Panc1 (cell line): ENCODE results near the gene SYTL1. TPM values are rescaled to one million over a fixed set of nuclear protein-coding genes. Genes with fewer than 3 reads are reported as not detected.

Experiments
- ATAC-seq: fragments of 200-7000 bp; cut with Tn5 transposase; 2 replicates; pipeline ENCODE4 v1.9.1; 2020; ENCODE audit warnings: mild to moderate bottlenecking, moderate library complexity
- BruUV-seq: library from RNA; stranded (reverse); fragments of 400-500 nt; replicated peaks from 2 replicates; lab custom pipeline; 2021; lab: Mats Ljungman, UMichigan
- CTCF ChIA-PET: fragments of 300-600 bp; sonication (Branson Sonifier 250); formaldehyde crosslinking; loops from one replicate; lab custom pipeline; 2022; ENCODE audit warnings: antibody characterized with exemption; lab: Charles Lee
- POLR2A ChIA-PET: fragments of 300-600 bp; sonication (Branson Sonifier 250); formaldehyde crosslinking; loops from one replicate; lab custom pipeline; 2022; ENCODE audit warnings: antibody characterized with exemption; lab: Charles Lee
- DNase-seq: peaks from one replicate; pipeline ENCODE4 v3.0.0-alpha.2; 2010; ENCODE audit warnings: low read depth, low spot score
- H3K27ac ChIP-seq: 2 replicates; pipeline ENCODE4 v1.5.1; 2011; ENCODE audit warnings: mild to moderate bottlenecking, low read length, inconsistent platforms
- H3K27me3 ChIP-seq: fragments of 200-500 bp; sonication (Bioruptor generic); 2 replicates; pipeline ENCODE4 v1.6.0; 2014; ENCODE audit warnings: low read length, inconsistent platforms; ENCODE audit not compliant: control insufficient read depth, insufficient read depth
- H3K36me3 ChIP-seq: fragments of 200-500 bp; sonication (Bioruptor generic); 2 replicates; pipeline ENCODE4 v1.5.1; 2014; ENCODE audit warnings: inconsistent platforms, mild to moderate bottlenecking, low read length, moderate library complexity; ENCODE audit not compliant: control insufficient read depth, insufficient read depth
- H3K4me1 ChIP-seq: 2 replicates; pipeline ENCODE4 v1.5.1; 2011; ENCODE audit warnings: inconsistent platforms, mild to moderate bottlenecking, low read length, moderate library complexity; ENCODE audit not compliant: control insufficient read depth, insufficient read depth
- H3K4me3 ChIP-seq, 2 experiments: 2 replicates each; pipeline ENCODE4 v1.5.1; 2011 to 2012; ENCODE audit warnings: low read depth in 2 of 2, low read length in 2 of 2, mild to moderate bottlenecking in 2 of 2, inconsistent platforms in 1 of 2, moderate library complexity in 1 of 2
- H3K9me3 ChIP-seq: fragments of 200-500 bp; sonication (Bioruptor generic); 2 replicates; pipeline ENCODE4 v1.5.1; 2014; ENCODE audit warnings: low read depth, mild to moderate bottlenecking, inconsistent platforms, low read length, moderate library complexity; ENCODE audit not compliant: control insufficient read depth, insufficient read depth
- CTCF ChIP-seq: fragments of 450-650 bp; IDR thresholded peaks from 2 replicates; pipeline ENCODE4 v1.5.1; 2017; ENCODE audit warnings: mild to moderate bottlenecking
- POLR2AphosphoS5 ChIP-seq: IDR thresholded peaks from 2 replicates; pipeline ENCODE4 v1.6.1; 2012; ENCODE audit warnings: mild to moderate bottlenecking, low read depth, low read length, moderate library complexity
- REST ChIP-seq, 2 experiments: IDR thresholded peaks; 2 replicates each; pipeline ENCODE4 v1.6.1; 2011 to 2012; ENCODE audit warnings: low read depth in 2 of 2, control low read depth in 1 of 2, low read length in 1 of 2, mild to moderate bottlenecking in 1 of 2, moderate library complexity in 1 of 2; ENCODE audit not compliant: insufficient read depth in 1 of 2
- SIN3A ChIP-seq: IDR thresholded peaks from 2 replicates; pipeline ENCODE4 v1.6.1; 2012; ENCODE audit warnings: low read depth, mild to moderate bottlenecking, low read length, moderate library complexity, borderline replicate concordance; ENCODE audit not compliant: insufficient read depth
- TCF7L2 ChIP-seq: IDR thresholded peaks from 2 replicates; pipeline ENCODE4 v1.6.1; 2011; ENCODE audit warnings: mild to moderate bottlenecking, low read depth, low read length, inconsistent platforms
- in situ Hi-C: cut with HindIII; loops from 2 replicates; pipeline ENCODE4 v1.10.0; 2016; ENCODE audit warnings: low sequenced_read_pairs, low pct_unique_long_range_greater_than_20kb
- intact Hi-C: fragments of 100-400 bp; cut with micrococcal nuclease; formaldehyde crosslinking; loops from one replicate; pipeline ENCODE4 v1.10.0; 2022; ENCODE audit not compliant: unreplicated experiment
- total RNA-seq: library from RNA; stranded (reverse); gene quantifications from one replicate; pipeline ENCODE4 v1.2.1, GENCODE V29; 2021; ENCODE audit not compliant: unreplicated experiment

The SYTL1 gene
- total RNA-seq, 1 experiment from 2014 or later = 2.4 TPM

GRCh38 chr1:27306071-27306470 lies 35.8 kb upstream of the SYTL1 start:
- ChIA-PET POLR2A (no interaction called here), CTCF (interaction anchor here (0.9 kb wide), 1 partner anchor 60 kb away, joined by 9 read pairs; no protein-coding TSS in a partner anchor)
- DNase-seq (no peak), ATAC-seq (no peak)
- H3K36me3 ChIP-seq = no peaks in the 10 kb centered on the region
- intact Hi-C loops = no loop called here
- H3K9me3 ChIP-seq = no peaks in the 10 kb centered on the region
- in situ Hi-C loops = no loop called here
- H3K4me3 ChIP-seq = no peak overlapping the region
- H3K4me1 ChIP-seq = no peaks in the 10 kb centered on the region
- TF ChIP-seq SIN3A (no peak), REST (IDR thresholded peaks at IDR 0.05; ENCODE audit: insufficient read depth in 1 of 2, low read depth in 2 of 2, low read length in 1 of 2) (no peak), CTCF (no peak), TCF7L2 (no peak), POLR2AphosphoS5 (no peak)
- no peaks in the 10 kb centered on the region for H3K27me3 ChIP-seq
- BruUV-seq = no TSS peak
- H3K27ac ChIP-seq = no peak overlapping the region

- Histone ChIP-seq H3K9me3 (no peaks in the 10 kb centered on the region), H3K4me3 (no peak overlapping the region), H3K4me1 (no peaks in the 10 kb centered on the region), H3K36me3 (no peaks in the 10 kb centered on the region), H3K27me3 (no peaks in the 10 kb centered on the region), H3K27ac (no peak overlapping the region)
- POLR2A ChIA-PET = no interaction called here
- intact Hi-C loops = no loop called here
- in situ Hi-C loops = no loop called here
- no peak; the same call in 1 of the 2 replicates for TF ChIP-seq CTCF
- no peak for TF ChIP-seq REST (IDR thresholded peaks at IDR 0.05; ENCODE audit: insufficient read depth in 1 of 2, low read depth in 2 of 2, low read length in 1 of 2)
- no peak for TF ChIP-seq TCF7L2
- no peak for TF ChIP-seq POLR2AphosphoS5
- no peak for TF ChIP-seq SIN3A
- BruUV-seq = no TSS peak
- CTCF ChIA-PET = interaction anchor here (0.6 to 1.0 kb wide), 4 partner anchors 8 to 268 kb away, joined by 3 to 9 read pairs (median 4); no protein-coding TSS in a partner anchor
- peak; percentile 75 for ATAC-seq
- DNase-seq = no peak
Measured at GRCh38 chr1:27306892-27307761, 34.7 kb upstream of the SYTL1 start.
